GM12874 (cell line): ENCODE results near the gene SLAIN1.

Source experiments
- TF ChIP-seq, protein P1 (sequence below): IDR thresholded peaks from 2 replicates; pipeline ENCODE4 v1.5.1; 2011; ENCODE audit warnings: low read depth, mild to moderate bottlenecking, control low read depth, low read length, moderate library complexity; ENCODE audit not compliant: insufficient read depth

Gene SLAIN1

DNA sequence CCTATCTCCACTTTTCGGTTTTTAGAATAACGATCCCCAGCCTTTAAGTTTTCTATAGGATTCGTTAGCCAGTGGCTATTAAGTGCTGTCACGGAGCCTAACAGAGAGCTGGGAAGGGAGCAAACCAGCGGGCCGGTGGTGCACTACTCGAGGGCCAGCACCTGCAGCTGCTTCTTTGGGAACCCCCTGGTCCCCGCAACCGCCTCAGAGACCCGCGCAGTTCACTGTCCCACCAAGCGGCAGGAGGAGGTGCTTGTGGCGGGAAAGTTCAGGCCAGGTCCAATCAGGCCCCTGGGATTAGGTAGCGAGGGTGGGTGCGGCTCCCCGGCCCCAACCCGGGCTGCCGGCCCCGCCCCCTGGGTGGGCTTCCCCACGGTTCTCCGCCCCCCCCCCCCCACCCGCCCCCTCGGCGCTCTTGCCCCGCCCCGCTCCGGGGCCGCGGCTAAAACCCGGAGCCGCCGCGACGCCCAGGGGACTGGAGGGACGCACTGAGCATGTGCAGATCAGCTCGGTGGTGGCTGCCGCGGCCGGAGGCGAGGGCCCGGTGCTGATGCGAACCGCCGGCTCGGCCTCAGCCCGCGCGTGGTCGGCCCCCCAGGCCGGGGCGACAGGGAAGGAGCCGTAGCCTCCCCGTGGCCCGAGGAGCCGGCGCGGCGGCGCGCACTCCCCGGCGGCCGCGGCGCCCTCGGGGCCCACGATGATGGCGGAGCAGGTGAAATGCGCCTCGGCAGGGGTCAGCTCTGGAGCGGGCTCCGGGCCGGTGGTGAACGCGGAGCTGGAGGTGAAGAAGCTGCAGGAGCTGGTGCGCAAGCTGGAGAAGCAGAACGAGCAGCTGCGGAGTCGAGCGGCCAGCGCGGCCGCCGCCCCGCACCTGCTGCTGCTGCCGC lies at the start of gene SLAIN1:
TSS of gene SLAIN1 (plus strand) at position 471 of the 887 bp plus-strand sequence. CDS start at position 698, 227 bp downstream.
- TF ChIP-seq, protein P1, sequence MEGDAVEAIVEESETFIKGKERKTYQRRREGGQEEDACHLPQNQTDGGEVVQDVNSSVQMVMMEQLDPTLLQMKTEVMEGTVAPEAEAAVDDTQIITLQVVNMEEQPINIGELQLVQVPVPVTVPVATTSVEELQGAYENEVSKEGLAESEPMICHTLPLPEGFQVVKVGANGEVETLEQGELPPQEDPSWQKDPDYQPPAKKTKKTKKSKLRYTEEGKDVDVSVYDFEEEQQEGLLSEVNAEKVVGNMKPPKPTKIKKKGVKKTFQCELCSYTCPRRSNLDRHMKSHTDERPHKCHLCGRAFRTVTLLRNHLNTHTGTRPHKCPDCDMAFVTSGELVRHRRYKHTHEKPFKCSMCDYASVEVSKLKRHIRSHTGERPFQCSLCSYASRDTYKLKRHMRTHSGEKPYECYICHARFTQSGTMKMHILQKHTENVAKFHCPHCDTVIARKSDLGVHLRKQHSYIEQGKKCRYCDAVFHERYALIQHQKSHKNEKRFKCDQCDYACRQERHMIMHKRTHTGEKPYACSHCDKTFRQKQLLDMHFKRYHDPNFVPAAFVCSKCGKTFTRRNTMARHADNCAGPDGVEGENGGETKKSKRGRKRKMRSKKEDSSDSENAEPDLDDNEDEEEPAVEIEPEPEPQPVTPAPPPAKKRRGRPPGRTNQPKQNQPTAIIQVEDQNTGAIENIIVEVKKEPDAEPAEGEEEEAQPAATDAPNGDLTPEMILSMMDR, result no peak

DNA sequence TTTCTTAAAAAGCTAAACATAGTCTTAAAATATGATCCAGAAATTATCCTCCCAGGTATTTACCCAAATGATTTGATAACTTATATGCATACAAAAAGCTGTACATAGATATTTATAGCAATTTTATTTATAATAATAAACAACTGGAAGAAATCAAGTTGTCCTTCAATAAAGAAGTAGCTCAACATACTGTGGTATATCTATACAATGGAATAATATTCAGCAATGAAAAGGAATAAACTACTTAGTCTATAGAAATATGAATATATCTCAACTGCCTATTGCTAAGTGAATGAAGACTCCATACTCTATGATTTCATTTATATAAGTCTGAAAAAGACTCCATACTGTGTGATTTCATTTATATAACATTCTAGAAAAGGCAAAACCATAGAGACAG lies 47.1 kb upstream of the SLAIN1 start:
- TF ChIP-seq, protein P1, result no peak

DNA sequence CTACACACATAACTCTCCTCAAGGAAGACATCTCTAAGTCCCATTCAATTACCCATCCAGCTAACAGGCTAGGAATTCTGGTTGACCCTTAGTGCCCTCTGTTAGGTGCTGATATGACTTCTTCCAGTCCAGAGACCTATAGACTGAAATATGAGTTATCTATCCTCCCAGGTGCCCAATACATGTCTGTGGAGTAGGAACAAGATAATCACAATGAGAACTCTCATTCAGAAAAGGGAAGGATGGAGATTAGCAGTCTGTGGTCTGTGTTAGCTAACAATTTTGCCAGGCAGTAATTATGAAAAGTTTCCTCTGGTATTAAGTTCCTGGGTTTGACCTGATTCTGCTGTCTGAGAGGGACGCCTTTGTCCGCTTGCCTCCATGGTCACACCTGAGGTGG lies 44.2 kb upstream of the SLAIN1 start:
- TF ChIP-seq, protein P1, result no peak

DNA sequence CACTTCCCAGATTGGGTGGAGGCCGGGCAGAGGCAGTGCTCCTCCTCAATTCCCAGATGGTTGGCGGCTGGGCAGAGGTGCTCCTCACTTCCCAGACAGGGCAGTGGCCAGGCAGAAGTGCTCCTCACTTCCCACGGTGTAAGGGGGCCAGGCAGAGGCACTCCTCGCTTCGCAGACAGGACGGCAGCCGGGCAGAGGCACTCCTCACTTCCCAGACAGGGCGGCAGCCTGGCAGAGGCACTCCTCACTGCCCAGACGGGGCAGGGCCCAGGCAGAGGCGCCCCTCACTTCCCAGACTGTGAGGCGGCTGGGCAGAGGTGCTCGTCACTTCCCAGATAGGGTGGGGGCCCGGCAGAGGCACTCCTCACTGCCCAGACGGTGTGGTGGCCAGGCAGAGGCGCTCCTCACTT lies 36.6 kb upstream of the SLAIN1 start:
- TF ChIP-seq, protein P1, result no peak

DNA sequence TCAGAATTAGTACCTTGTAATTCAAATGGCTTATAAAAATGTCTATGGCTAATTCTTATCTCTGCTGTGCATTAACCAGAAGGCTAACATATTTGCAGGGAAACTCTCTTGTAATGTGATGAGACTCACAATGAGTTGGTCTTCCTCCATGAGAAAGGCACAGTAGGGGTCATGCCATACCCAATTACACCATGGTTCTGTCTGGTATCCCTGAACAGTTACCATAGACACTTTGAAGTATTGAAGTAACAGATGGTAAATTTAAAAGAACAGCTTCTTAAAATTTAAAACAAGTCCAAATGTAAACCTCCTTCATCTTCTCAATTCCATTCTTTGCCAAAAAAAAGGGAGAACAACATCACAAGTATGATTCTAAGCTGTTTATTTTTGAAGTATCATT lies 22.6 kb upstream of the SLAIN1 start:
- TF ChIP-seq, protein P1, result no peak

DNA sequence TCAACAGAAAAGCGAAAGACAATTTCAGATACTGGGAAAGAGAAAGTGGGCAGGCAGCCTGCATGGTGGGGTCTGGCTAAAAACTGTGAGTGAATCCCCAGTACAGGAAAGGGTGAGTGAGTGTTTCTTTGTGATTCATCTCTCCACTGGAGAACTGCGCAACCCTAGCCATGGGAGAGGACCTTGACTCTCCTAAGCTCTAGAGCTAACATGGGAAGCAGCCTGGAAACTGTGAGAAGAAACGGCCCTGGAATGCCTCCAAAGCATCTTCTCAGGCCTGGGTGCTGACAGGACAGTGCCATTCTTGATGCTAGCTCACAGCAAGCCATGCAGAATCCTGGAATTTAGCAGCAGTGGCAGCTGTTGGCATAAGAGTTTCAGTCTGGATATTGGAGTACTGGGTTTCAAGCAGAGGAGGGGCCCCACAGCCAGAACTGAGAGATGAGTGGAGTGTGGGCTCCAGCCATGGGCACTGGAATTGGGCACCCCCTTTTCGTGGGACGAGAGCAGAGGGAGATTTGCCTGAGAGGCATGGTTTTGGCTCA lies 18.7 kb upstream of the SLAIN1 start:
- TF ChIP-seq, protein P1, result no peak

DNA sequence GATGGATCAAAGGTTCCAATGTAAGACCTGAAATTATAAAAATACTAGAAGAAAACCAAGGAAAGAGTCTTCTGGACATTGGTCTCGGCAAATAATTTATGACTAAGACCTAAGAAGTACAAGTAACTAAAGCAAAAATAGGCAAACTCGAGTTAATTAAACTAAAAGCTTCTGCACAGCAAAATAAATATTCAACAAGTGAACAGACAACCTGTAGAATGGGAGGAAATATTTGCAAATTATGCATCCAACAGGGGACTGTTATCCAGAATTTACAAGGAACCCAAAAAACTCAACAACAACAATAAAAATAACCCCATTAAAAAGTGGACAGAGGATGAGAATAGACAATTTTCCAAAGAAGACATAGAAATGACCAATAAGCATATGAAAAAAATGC lies 9.7 kb upstream of the SLAIN1 start:
- TF ChIP-seq, protein P1, result no peak
